Naive B cell (primary cell): ENCODE data around the gene GALK1. TPM values are rescaled to one million over a fixed set of nuclear protein-coding genes. Genes with fewer than 3 reads are reported as not detected.
A peak's percentile ranks its signal among the peaks of the same experiment; 100 is the strongest.

Experiments
- ATAC-seq, 2 donors: fragments of 150-1000 bp; cut with Tn5 transposase; 2 replicates each; pipeline ENCODE4 v1.10.0; 2021; ENCODE audit warnings: low read depth in 2 of 2, mild to moderate bottlenecking in 2 of 2, moderate library complexity in 2 of 2
- DNase-seq: peaks from one replicate; pipeline ENCODE4 v3.0.0; 2022
- H3K27ac Mint-ChIP-seq, 6 donors: one replicate each; pipeline ENCODE4 v1.8.0; 2020 to 2022; ENCODE audit warnings: mild to moderate bottlenecking in 6 of 6, mixed read lengths in 6 of 6, moderate library complexity in 5 of 6, inconsistent platforms in 2 of 6
- H3K27me3 Mint-ChIP-seq, 3 donors: one replicate each; pipeline ENCODE4 v1.8.0; 2021 to 2022; ENCODE audit warnings: mixed read lengths in 3 of 3, mild to moderate bottlenecking in 1 of 3
- H3K36me3 Mint-ChIP-seq, 2 donors: one replicate each; pipeline ENCODE4 v1.8.0; 2020 to 2022; ENCODE audit warnings: mixed read lengths in 2 of 2, inconsistent platforms in 1 of 2, mild to moderate bottlenecking in 1 of 2
- H3K4me1 Mint-ChIP-seq, 3 donors: one replicate each; pipeline ENCODE4 v1.8.0; 2020 to 2022; ENCODE audit warnings: mixed read lengths in 3 of 3, inconsistent platforms in 1 of 3, mild to moderate bottlenecking in 1 of 3, moderate library complexity in 1 of 3
- H3K4me3 Mint-ChIP-seq, 8 donors: one replicate each; pipeline ENCODE4 v1.8.0; 2020 to 2022; ENCODE audit warnings: mild to moderate bottlenecking in 8 of 8, mixed read lengths in 8 of 8, moderate library complexity in 8 of 8, inconsistent platforms in 2 of 8
- H3K9me3 Mint-ChIP-seq, 7 donors: one replicate each; pipeline ENCODE4 v1.8.0; 2020 to 2022; ENCODE audit warnings: mixed read lengths in 7 of 7, mild to moderate bottlenecking in 5 of 7, inconsistent platforms in 2 of 7, moderate library complexity in 1 of 7
- polyA plus RNA-seq, 6 donors: library from polyadenylated mRNA; unstranded; fragments of 300-500 nt; fragmentation: Illumina TruSeq; gene quantifications; one replicate each; pipeline ENCODE4 v1.2.3, GENCODE V29; 2021; ENCODE audit warnings: low read depth in 6 of 6

Gene GALK1
- polyA plus RNA-seq, 6 donors from 2014 or later: 8.3 to 21.9 (median 14.6) TPM

DNA sequence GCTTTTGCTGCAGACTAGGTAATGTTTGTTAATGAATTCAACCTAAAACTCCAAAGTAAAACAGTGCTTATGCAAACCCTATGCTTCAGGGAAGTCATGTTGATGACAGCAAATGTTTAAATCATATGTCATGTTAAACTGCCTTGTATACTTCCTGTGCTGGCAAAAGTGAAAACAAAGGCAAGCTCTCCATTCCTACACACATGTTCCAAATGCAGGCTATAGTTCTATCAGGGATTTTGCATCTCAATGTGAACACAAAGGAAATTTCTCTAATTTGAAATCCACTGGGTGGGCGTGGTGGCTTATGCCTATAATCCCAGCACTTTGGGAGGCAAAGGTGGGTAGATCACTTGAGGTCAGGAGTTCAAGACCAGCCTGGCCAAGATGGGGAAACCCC lies 38.9 kb upstream of the GALK1 start:
- Mint-ChIP-seq H3K4me1 (peaks cover 17 to 21% (median 20%) of the 10 kb centered on the region in 3 donors), H3K36me3 (peaks cover 0 to 6% of the 10 kb centered on the region in 2 donors), H3K27ac (no peak overlapping the region), H3K27me3 (no peaks in the 10 kb centered on the region), H3K4me3 (no peak overlapping the region), H3K9me3 (no peaks in the 10 kb centered on the region)
- ATAC-seq (no peak), DNase-seq (no peak)

DNA sequence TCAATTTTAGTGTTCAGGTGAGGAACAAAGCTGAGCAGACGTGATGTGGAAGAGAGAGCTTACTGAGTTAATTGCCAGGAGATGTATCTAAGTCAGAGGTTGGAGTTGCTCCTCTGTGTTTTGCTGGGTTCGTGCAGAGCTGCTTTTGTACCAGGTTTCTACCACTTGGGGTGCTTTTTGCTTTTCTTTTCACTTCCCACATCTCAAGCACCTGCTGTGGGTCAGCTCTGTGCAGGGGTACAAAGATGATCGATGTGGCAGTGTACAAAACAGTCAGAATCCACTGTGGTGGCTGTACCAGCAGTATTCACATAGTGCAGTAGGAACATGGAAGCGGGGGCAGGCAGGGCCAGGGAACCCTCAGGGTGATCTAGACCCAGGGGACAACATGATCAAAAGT lies 34.4 kb upstream of the GALK1 start:
- Mint-ChIP-seq H3K27ac (peak overlapping the region in 2 of 6 donors; percentile 13 to 92), H3K4me3 (no peak overlapping the region), H3K9me3 (no peaks in the 10 kb centered on the region), H3K36me3 (peaks cover 0 to 10% of the 10 kb centered on the region in 2 donors), H3K4me1 (peaks cover 9 to 19% (median 15%) of the 10 kb centered on the region in 3 donors), H3K27me3 (no peaks in the 10 kb centered on the region)
- DNase-seq (no peak), ATAC-seq (no peak)

DNA sequence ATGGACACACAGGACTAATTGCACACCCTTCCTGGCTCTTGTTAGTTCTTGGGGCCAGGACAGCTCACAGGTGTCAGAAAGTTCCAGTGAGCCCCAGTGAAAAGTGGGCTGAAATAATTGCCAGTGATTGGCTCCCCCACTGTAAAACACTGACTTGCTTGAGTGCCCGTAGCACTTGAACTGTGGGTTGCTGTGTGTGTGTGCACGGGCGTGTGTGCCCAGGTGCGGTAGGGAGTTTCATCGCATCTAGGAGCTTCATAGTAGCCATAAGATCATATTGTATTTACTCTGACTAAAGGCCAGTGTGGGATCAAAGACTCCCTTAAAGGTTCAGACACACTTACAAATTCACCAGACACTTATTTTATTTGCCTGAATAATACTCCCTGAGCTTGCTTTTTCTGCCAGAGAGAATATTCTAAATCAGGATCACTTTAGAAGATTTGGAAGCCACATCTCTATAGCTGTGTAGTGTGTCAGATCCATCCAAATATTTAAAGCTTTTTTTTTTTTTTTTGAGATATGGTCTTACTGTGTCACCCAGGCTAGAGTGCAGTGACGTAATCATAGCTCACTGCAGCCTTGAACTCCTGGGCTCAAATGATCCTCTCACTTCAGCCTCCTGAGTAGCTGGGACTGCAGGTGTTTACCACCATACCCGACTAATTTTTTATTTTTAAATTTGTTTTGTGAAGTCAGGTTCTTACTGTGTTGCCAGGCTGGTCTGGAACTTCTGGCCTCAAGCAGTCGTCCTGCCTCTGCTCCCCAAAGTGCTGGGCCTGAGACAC lies 31.0 kb upstream of the GALK1 start:
- peak overlapping the region in 1 of 6 donors; percentile 24 for H3K27ac Mint-ChIP-seq
- H3K4me1 Mint-ChIP-seq: peaks cover 5 to 15% (median 9%) of the 10 kb centered on the region in 3 donors
- peaks cover 0 to 13% of the 10 kb centered on the region in 2 donors for H3K36me3 Mint-ChIP-seq
- no peak for DNase-seq
- no peak for ATAC-seq
- no peaks in the 10 kb centered on the region for H3K27me3 Mint-ChIP-seq
- no peak overlapping the region for H3K4me3 Mint-ChIP-seq
- no peaks in the 10 kb centered on the region for H3K9me3 Mint-ChIP-seq

DNA sequence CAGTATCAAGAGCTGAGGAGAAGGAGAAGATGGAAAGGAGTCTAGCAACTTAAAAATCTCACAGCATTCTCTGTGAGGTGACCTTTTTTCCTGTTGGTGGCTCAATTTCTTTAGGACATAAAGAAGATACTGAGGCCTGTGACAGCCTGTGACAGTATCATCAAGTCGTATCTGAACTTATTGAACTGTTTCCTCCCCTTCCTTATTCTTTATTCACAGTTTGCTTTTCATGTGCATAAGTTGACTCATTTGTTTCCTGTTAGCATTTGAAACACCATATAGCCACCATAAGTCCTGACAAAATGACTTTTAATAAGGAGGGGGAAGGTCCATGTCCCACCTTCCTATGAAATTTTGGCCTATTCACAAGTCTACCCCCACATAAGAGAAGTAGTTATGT lies 28.5 kb upstream of the GALK1 start:
- Mint-ChIP-seq H3K4me1 (peaks cover 0 to 18% (median 0%) of the 10 kb centered on the region in 3 donors), H3K4me3 (no peak overlapping the region), H3K27me3 (no peaks in the 10 kb centered on the region), H3K9me3 (no peaks in the 10 kb centered on the region), H3K36me3 (peaks cover 0 to 7% of the 10 kb centered on the region in 2 donors), H3K27ac (peak overlapping the region in 1 of 6 donors; percentile 9)
- ATAC-seq: no peak
- no peak for DNase-seq

DNA sequence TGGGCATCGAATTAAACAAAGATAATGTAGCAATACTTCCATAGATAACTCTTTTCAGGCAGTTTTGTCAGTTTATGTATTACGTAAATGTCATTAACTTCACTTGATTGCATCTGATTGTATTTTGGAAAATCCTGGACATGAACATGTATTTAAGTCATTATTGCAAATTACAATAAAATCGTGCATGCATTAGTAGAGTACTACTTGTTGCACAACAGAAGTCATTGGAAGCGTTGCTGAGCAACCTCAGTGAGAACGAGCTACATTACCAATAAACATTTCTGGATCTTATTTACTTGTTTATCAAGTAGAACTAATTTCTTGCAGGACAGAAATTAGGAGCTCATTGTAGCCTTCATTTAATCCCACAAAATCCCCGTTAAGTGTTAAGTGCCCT lies 26.3 kb upstream of the GALK1 start:
- H3K27ac Mint-ChIP-seq: no peak overlapping the region
- peaks cover 0 to 3% of the 10 kb centered on the region in 2 donors for H3K36me3 Mint-ChIP-seq
- peaks cover 2 to 25% (median 4%) of the 10 kb centered on the region in 3 donors for H3K4me1 Mint-ChIP-seq

DNA sequence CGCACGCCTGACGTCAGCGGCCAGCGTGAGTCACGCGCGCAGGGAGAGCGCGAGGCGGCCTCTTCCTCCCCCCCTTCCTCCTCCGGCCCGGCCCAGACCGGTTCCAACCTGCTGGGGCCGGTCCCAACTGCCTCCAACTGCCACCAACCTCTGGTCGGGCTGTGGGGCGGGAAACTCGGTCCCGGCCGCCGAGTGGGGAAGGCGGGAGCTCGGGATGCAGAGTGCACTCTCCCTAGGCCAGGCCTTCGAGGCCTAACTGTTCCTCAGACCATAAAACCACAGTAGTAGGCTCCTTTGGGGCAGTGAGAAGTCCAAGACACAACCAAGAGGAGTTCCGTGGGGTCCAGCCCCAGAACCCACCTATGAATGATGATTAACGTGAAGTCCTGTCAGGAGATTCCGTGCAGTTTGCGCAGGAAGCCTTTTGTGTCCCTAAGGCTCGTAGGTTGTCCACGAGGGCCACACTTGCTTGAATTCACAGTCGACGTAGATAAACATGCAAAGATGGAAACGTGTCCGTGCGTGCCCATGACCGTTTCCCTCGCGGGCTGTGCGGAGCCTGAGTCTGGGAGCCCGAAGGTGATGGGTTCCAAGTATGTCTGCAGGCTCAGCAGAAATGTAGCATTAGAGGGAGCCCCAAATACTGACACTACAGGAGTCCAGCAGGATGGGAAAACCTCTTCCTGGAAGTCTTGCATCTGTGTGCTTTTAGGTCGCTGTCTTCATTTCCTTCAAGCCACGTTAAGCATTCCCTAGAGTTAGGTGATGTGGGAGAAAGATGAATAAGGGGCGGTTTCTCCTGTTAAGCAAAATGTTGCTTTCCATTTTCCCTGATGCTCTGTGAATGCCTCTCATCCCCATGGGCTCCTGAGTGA lies 20.3 kb upstream of the GALK1 start:
- Mint-ChIP-seq H3K4me3 (peak overlapping the region; percentile 85 to 98 (median 96)), H3K27ac (peak overlapping the region; percentile 100), H3K27me3 (no peaks in the 10 kb centered on the region), H3K9me3 (peaks cover 0 to 2% (median 0%) of the 10 kb centered on the region in 7 donors), H3K36me3 (no peaks in the 10 kb centered on the region), H3K4me1 (peaks cover 21 to 44% (median 27%) of the 10 kb centered on the region in 3 donors)
- ATAC-seq (peak; percentile 64 to 67), DNase-seq (no peak)

More for the DNA sequence above, 26.3 kb upstream of the GALK1 start:
- DNase-seq (no peak), ATAC-seq (no peak)
- Mint-ChIP-seq H3K4me3 (no peak overlapping the region), H3K27me3 (no peaks in the 10 kb centered on the region), H3K9me3 (no peaks in the 10 kb centered on the region)

DNA sequence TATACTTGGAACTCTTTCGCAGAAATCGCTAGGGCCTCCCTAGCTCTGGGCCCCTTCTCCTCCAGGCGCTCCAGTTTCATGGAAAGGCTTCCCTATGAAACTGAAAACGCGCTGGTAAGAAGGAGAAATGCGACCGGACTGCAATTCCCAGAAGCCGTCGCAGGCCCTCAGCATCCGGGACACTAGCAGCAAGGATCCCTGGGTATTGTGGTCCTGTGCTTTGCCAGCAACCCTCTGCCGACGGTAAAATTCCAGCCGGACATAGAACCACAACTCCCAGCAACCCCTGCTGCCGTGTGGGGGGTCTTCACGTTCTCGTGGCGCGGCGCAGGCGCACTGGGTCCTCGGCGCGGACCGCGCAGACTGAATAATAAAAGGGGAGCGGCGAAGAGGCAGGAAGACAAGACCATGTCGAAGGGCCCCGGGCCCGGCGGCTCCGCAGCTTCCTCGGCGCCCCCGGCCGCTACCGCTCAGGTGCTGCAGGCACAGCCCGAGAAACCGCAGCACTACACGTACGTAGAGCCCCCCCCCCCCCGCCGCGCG lies 19.6 kb upstream of the GALK1 start, which contains the start of gene UNK:
Gene UNK, plus strand, starts transcription at position 334 of the 543 bp plus-strand sequence. Its CDS starts 75 bp downstream, at position 409.
- H3K27ac Mint-ChIP-seq: peak within 1 kb of the TSS; percentile 100
- peaks cover 0 to 5% of the 10 kb centered on the region in 2 donors for H3K36me3 Mint-ChIP-seq
- H3K4me3 Mint-ChIP-seq: peak within 1 kb of the TSS; percentile 85 to 98 (median 96)
- H3K4me1 Mint-ChIP-seq: peaks cover 27 to 48% (median 33%) of the 10 kb centered on the region in 3 donors
- ATAC-seq (peak; percentile 64 to 65), DNase-seq (peak; percentile 93)
- peaks cover 0 to 5% (median 2%) of the 10 kb centered on the region in 7 donors for H3K9me3 Mint-ChIP-seq
- peaks cover 0 to 3% (median 0%) of the 10 kb centered on the region in 3 donors for H3K27me3 Mint-ChIP-seq

DNA sequence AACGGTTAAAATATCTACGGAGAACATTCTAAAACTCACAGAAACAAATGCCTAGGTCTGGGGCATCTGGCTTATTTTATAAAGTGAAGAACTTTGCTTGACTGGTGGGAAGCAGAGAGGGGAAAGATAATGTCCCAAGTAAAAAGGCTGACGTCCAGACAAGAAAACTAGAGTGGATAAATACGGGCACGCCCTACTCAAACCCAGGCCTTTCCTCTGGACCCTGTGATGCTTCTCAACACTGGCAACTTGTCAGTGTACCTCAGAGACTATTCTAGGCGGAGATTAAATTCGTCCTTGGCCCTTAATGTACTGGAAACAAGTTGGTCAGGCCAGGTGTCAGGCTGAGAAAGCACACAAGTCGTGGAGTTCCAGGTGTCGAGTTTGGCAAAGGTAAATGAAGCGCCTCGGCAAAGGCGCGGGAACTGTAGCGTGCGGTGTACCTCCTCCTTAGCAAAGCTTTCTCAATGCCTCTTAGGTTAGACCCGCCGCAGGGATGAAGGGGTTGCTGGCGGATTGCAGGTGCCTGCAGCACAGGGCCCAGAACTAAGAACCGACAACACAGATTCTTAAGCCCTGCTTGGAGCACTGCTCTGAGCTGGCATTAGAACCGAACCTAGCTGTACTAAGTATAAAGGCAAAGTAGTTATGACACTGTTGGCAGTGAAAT lies 18.9 kb upstream of the GALK1 start:
- peak overlapping the region; percentile 85 to 98 (median 96) for H3K4me3 Mint-ChIP-seq
- peaks cover 28 to 47% (median 36%) of the 10 kb centered on the region in 3 donors for H3K4me1 Mint-ChIP-seq
- DNase-seq (no peak), ATAC-seq (no peak)
- H3K9me3 Mint-ChIP-seq: peaks cover 0 to 6% (median 2%) of the 10 kb centered on the region in 7 donors
- H3K36me3 Mint-ChIP-seq: peaks cover 0 to 8% of the 10 kb centered on the region in 2 donors
- H3K27me3 Mint-ChIP-seq: peaks cover 0 to 5% (median 0%) of the 10 kb centered on the region in 3 donors
- peak overlapping the region; percentile 100 for H3K27ac Mint-ChIP-seq

DNA sequence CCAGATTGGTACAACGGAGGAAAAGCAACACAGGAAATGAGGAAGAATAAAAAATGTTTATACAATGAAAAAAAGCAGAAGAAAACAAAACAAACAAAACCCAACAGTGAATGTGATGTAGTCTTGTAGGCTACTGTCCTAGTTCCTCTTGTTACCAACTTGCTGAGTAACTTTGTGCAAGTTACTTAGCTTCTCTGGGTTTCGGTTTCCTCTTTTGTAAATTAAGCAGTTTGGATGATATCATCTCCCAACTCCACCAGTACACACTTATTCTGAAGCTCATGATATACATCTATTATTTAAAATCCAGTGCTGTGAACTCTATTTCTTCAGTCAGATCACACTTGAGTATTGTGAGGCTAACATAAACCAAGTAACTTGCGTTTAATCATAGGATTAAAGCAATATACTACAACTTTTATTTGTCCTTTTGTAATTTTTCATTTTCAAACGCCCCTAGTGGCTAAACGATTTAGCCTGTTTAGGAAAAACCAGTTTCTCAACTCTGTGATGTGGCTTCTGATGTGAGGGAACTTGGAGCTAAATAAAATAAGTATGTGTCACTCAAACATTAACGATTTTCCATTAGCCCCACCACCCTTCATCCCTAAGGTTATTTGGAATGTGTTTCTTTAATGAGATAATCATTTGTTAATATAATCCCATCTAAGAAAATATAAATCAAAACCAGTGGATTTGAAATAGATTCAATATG lies 18.2 kb upstream of the GALK1 start:
- ATAC-seq (peak; percentile 21), DNase-seq (peak; percentile 71)
- H3K9me3 Mint-ChIP-seq: peaks cover 0 to 6% (median 2%) of the 10 kb centered on the region in 7 donors
- H3K36me3 Mint-ChIP-seq: peaks cover 6 to 14% of the 10 kb centered on the region in 2 donors
- H3K27ac Mint-ChIP-seq: peak overlapping the region; percentile 100
- H3K27me3 Mint-ChIP-seq: peaks cover 0 to 5% (median 0%) of the 10 kb centered on the region in 3 donors
- H3K4me3 Mint-ChIP-seq: peak overlapping the region; percentile 45 to 98 (median 92)
- peaks cover 32 to 52% (median 42%) of the 10 kb centered on the region in 3 donors for H3K4me1 Mint-ChIP-seq

DNA sequence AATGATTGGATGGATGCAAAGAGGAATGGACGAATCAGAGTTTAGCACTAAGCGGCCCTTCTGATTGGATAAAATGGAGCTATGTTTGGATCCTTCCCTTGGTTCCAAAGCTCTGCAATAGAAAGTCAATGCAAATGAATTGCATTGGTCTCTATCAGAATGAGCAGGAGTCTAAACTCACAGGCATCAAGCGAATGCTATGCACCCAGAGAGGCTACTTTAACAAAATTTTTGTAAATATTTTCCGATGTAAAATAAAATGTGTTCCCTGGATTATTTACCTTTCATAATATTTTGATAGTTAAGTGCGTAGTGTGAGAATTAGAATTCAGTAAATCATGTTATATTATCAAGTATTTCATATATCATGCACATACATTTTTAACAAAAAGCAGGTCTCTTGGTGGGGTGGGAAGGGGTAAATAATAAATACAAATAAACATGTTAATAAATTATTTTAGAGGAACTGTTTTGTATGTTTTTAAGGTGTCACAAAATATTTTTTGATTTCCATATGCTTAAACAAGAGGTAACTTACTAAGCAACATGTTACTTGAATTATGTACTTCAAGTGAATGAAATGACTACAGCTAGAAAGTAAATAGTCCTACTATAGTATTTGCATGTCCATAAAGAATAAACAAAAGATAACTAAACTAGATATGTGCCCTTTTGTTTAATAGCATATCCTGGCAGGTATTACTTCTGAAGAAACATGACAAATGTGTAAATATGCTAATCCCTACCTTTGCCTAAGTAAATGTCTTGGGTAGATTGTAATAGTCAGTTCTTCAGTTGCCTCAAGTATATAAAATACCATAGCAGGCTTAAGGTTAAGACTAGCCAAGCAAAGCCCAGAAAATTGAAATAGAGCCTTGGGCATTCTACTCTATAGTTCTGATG lies 15.2 kb upstream of the GALK1 start:
- Mint-ChIP-seq H3K27me3 (peaks cover 0 to 5% (median 0%) of the 10 kb centered on the region in 3 donors), H3K27ac (peak overlapping the region; percentile 99 to 100 (median 100)), H3K4me1 (peaks cover 36 to 61% (median 57%) of the 10 kb centered on the region in 3 donors), H3K36me3 (peaks cover 19 to 20% of the 10 kb centered on the region in 2 donors), H3K9me3 (peaks cover 0 to 6% (median 2%) of the 10 kb centered on the region in 7 donors), H3K4me3 (peak overlapping the region in 7 of 8 donors; percentile 95 to 99 (median 97))
- ATAC-seq (no peak), DNase-seq (no peak)

DNA sequence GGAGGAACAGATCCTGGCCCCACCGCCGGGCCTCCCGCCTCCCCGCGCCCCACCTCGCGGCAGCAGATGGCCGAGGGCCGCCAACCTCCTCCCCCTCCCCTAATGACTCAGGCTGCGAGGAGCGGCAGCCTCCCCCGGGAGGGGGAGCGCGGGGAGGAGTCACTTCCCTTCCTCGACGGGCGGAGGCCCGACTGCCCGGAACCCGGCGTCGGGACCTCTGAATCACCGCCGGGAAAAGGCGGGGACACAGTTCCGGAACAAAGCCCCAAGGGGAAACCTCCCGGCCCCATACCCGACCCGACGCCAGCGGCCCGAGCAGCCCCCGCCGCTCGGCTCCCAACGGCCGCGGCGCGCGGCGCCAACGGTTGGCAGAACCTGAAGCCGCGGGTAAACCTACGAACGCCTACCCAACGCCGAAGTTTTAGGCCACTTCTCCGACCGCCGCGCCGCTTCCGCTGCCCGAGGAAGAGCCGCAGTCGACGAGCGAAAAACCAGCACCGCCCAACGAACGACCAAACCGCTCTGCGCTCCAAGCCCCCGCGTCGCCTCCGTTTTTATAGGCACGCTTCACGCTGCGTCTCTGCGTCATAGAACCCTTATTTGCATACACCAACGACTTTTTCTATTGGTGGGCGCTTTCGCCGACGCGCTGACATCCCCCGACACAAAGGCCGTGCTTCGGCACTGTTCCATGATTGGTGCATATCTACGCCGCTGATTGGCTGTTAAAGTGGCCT lies 14.4 kb upstream of the GALK1 start:
- DNase-seq: peak; percentile 93
- Mint-ChIP-seq H3K36me3 (peaks cover 19 to 20% of the 10 kb centered on the region in 2 donors), H3K4me3 (peak overlapping the region; percentile 95 to 99 (median 98)), H3K27ac (peak overlapping the region; percentile 99 to 100 (median 100)), H3K9me3 (peaks cover 0 to 6% (median 2%) of the 10 kb centered on the region in 7 donors), H3K27me3 (peaks cover 0 to 5% (median 0%) of the 10 kb centered on the region in 3 donors), H3K4me1 (peaks cover 36 to 60% (median 53%) of the 10 kb centered on the region in 3 donors)
- peak; percentile 63 to 64 for ATAC-seq
